Right lobe of liver (tissue), 4 donors: ENCODE results near the gene KDM3A.

ENCODE experiments used
- CTCF ChIP-seq, 4 donors: fragments of 200-600 bp in 3 of 4; fragments of 450-650 bp in 1 of 4; IDR thresholded peaks; one replicate each; pipeline versions ENCODE4 v1.5.1 to v1.8.0; 2016 to 2022; ENCODE audit warnings: antibody characterized with exemption in 4 of 4, mild to moderate bottlenecking in 2 of 4
- POLR2A ChIP-seq: fragments of 450-650 bp; IDR thresholded peaks from one replicate; pipeline ENCODE4 v1.6.1; 2017; ENCODE audit warnings: antibody characterized with exemption, mild to moderate bottlenecking
- donor health status: DM: no; HTN: no; CAD: no.
- donor health status: DM: no; HTN: no; CAD: no.
- donor health status: DM: no; HTN: yes; CAD: no.

- TF ChIP-seq CTCF (IDR thresholded peaks at IDR 0.05) (no peak), POLR2A (no peak)
These were observed 71.7 kb downstream of the KDM3A start for GRCh38 chr2:86512892-86513291.
